BLaER1 treated with 17β-estradiol and CSF1 and Interleukin-3, amounts not matched to agents 10 nM and 100 nM (cell line): Measurements from ENCODE around the gene MYLK4.
A peak's percentile ranks its signal among the peaks of the same experiment; 100 is the strongest.

Experiments
- H3K27ac ChIP-seq, 11 experiments: shearing (Covaris generic); formaldehyde crosslinking; 2 replicates each; pipeline ENCODE4 v1.8.1; 2022
- H3K27me3 ChIP-seq, 11 experiments: shearing (Covaris generic); formaldehyde crosslinking; 2 replicates each; pipeline ENCODE4 v1.8.1; 2022
- H3K36me3 ChIP-seq, 11 experiments: shearing (Covaris generic); formaldehyde crosslinking; 2 replicates each; pipeline ENCODE4 v1.8.1; 2022
- H3K4me1 ChIP-seq, 10 experiments: shearing (Covaris generic); formaldehyde crosslinking; 2 replicates each; pipeline ENCODE4 v1.8.1; 2022
- H3K4me2 ChIP-seq, 11 experiments: shearing (Covaris generic); formaldehyde crosslinking; 2 replicates each; pipeline ENCODE4 v1.8.1; 2022
- H3K4me3 ChIP-seq, 10 experiments: shearing (Covaris generic); formaldehyde crosslinking; 2 replicates each; pipeline ENCODE4 v1.8.1; 2022
- H3K9ac ChIP-seq, 11 experiments: shearing (Covaris generic); formaldehyde crosslinking; 2 replicates each; pipeline ENCODE4 v1.8.1; 2022
- H3K9me3 ChIP-seq, 11 experiments: shearing (Covaris generic); formaldehyde crosslinking; replicated peaks in 1 of 11; 2 replicates each; pipeline ENCODE4 v1.8.1; 2022
- H4K20me1 ChIP-seq, 11 experiments: shearing (Covaris generic); formaldehyde crosslinking; 2 replicates each; pipeline ENCODE4 v1.8.1; 2022
- Cebpa-rat ChIP-seq, 11 experiments: shearing (Covaris generic); IDR thresholded peaks; 2 replicates each; pipeline ENCODE4 v1.8.1; 2022

MYLK4 gene

DNA sequence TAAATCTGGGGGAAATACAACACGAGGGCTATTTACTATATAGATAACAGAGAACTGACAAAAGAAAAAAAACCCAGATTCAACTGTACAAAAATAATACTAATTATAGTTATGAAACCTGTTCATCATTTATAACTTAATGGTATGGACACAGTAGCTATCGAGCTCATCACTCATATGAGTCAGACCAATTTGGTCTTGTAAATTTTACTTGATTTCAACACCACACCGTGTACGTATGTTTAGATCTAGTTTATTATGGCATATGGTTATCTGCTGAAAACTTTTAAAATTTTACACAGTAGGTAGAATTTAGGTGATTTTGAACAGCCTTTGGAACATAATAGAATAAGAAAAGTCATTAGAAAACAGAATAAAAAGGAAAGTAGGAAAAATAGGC is 5.5 kb downstream of the MYLK4 start:
- Histone ChIP-seq H3K4me1 (peaks cover 0 to 19% (median 11%) of the 10 kb centered on the region in 10 experiments; a peak in 13 of 20 replicates), H3K36me3 (no peaks in the 10 kb centered on the region), H4K20me1 (no peaks in the 10 kb centered on the region), H3K27me3 (no peaks in the 10 kb centered on the region), H3K9me3 (no peaks in the 10 kb centered on the region), H3K27ac (no peak overlapping the region), H3K9ac (no peak overlapping the region), H3K4me3 (no peak overlapping the region), H3K4me2 (no peak overlapping the region)
- TF ChIP-seq Cebpa-rat (IDR thresholded peaks at IDR 0.05) = no peak

DNA sequence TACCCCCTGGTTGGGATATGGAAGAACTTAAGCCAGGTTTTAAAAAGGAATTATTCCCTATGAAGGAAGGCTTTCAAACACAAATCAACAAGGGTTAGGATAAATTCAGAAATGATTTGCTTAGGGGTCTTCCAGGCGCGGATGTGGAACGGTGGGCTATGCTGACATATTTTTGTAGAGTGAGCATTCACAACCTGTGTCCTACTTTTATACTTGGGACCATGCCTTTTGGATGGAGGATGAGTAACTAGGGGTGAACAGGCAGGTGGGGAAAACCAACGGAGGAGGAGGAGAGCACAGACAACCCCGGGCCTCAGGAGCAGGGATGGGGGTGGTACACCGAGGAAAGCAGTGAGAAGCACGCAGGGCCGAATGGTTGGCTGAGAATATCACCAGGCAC is 5.9 kb downstream of the MYLK4 start:
- H3K27ac ChIP-seq = no peak overlapping the region
- no peak overlapping the region for H3K9ac ChIP-seq
- TF ChIP-seq Cebpa-rat (IDR thresholded peaks at IDR 0.05) = no peak
- H3K4me3 ChIP-seq = no peak overlapping the region
- no peaks in the 10 kb centered on the region for H3K27me3 ChIP-seq
- H3K36me3 ChIP-seq = no peaks in the 10 kb centered on the region
- H3K4me1 ChIP-seq = peaks cover 0 to 23% (median 14%) of the 10 kb centered on the region in 10 experiments; a peak in 13 of 20 replicates
- peak overlapping the region in 7 of 11 experiments; percentile 3 to 60 (median 50); a peak in 11 of 22 replicates for H3K4me2 ChIP-seq
- no peaks in the 10 kb centered on the region for H4K20me1 ChIP-seq
- H3K9me3 ChIP-seq = no peaks in the 10 kb centered on the region

DNA sequence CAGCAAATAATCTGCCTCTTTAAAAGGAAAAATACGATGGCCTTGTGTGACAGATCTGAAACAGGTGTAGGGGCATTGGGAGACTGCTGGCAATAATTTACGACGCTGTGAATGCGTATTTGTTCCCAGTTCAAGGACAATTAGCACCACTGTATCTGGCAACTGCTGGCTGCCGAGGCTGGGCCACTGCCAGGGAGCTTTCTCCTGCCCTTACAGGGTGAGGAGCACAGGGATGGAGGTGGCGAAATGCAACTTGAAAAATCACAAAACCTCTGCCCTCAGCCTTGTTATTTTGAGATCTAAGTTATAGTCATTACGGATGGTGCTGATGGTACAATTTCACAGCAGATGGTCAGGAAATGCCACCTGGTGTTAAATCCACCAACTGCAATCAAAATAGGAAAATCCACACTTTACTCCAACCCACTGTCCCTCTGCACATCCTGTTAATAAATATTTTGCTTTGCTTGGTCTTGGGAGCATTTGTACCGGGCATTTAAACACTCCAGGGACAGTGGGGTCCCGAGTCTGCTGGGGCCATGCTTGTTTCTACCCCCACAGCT is 6.4 kb downstream of the MYLK4 start:
- no peaks in the 10 kb centered on the region for H3K36me3 ChIP-seq
- H3K4me2 ChIP-seq = peak overlapping the region in 7 of 11 experiments; percentile 3 to 60 (median 50); a peak in 12 of 22 replicates
- no peak for TF ChIP-seq Cebpa-rat (IDR thresholded peaks at IDR 0.05)

DNA sequence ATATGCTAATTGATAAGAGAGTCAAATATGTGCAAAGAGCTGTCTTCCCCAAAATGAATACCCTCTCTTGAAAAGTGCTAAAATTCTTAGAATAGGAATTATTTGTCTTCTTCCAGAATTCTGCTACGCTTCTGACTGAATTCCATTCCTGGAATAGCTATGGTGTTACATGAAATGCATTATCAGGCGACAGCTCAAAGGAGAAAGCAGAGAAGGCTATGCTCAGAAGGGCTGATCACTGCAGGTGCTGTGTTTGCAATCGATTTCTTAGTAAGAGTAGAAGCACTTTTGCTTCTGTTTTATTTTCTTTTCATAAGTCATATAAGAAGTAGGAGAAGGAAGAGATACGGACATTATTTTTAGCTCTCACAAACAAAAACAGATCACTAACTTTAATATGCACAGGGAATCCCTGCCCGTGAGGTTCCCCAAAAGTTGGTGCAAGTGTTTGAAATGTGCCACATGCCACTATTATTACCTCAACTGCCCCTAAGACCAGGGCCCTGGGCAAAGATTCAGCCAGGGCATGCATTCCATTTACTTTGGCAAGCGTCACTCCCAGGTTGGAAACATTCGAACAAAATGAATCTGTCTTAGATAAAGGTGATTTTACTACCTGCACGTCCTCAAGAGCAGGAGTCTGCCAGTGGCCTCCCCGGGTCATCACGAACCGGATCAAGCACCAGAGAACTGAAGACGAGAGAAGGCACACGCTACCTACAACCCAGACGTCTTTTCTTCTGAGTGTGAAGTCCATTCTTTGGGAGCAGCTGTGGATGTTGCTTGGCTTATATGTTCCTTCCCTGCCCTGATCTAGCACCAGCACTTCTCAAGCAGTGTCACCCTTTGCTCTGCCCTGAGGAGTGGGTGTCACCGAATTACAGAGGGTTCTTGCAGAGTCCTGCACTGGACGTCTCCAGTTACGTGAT is 7.2 kb downstream of the MYLK4 start:
- Histone ChIP-seq H3K4me3 (no peak overlapping the region), H4K20me1 (no peaks in the 10 kb centered on the region), H3K4me2 (peak overlapping the region in 7 of 11 experiments; percentile 3 to 60 (median 50); a peak in 11 of 22 replicates), H3K9ac (no peak overlapping the region), H3K27me3 (no peaks in the 10 kb centered on the region), H3K4me1 (peaks cover 0 to 36% (median 23%) of the 10 kb centered on the region in 10 experiments; a peak in 14 of 20 replicates), H3K9me3 (no peaks in the 10 kb centered on the region), H3K27ac (no peak overlapping the region), H3K36me3 (no peaks in the 10 kb centered on the region)
- TF ChIP-seq Cebpa-rat (IDR thresholded peaks at IDR 0.05) = no peak

More for the DNA sequence above, 6.4 kb downstream of the MYLK4 start:
- H3K4me1 ChIP-seq = peaks cover 0 to 28% (median 17%) of the 10 kb centered on the region in 10 experiments; a peak in 13 of 20 replicates
- no peaks in the 10 kb centered on the region for H3K27me3 ChIP-seq
- no peaks in the 10 kb centered on the region for H3K9me3 ChIP-seq
- H3K27ac ChIP-seq = no peak overlapping the region
- no peaks in the 10 kb centered on the region for H4K20me1 ChIP-seq
- no peak overlapping the region for H3K9ac ChIP-seq
- H3K4me3 ChIP-seq = no peak overlapping the region

DNA sequence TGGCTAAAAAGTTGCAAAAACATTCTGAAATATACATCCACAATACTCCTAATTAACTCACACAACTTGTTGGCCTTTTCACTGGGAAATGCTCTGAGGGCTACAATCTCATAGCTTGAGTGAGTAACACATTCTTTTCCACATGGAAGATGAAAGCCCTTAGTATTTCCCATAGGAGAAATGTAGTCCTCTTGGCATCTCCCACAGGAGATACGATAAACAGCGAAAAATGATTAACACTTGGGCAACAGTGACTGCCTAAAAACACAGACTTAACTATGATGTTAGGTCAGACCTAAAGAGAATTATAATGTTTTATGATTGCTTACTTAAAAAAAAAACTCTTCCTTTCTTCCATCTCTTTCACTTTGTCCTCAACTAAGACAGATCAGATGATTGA is 9.0 kb downstream of the MYLK4 start:
- Histone ChIP-seq H3K4me3 (no peak overlapping the region), H3K4me1 (peaks cover 5 to 52% (median 40%) of the 10 kb centered on the region in 10 experiments), H3K9ac (no peak overlapping the region), H3K4me2 (no peak overlapping the region), H3K36me3 (no peaks in the 10 kb centered on the region), H4K20me1 (no peaks in the 10 kb centered on the region), H3K27ac (no peak overlapping the region), H3K9me3 (no peaks in the 10 kb centered on the region), H3K27me3 (no peaks in the 10 kb centered on the region)
- TF ChIP-seq Cebpa-rat (IDR thresholded peaks at IDR 0.05) = no peak

DNA sequence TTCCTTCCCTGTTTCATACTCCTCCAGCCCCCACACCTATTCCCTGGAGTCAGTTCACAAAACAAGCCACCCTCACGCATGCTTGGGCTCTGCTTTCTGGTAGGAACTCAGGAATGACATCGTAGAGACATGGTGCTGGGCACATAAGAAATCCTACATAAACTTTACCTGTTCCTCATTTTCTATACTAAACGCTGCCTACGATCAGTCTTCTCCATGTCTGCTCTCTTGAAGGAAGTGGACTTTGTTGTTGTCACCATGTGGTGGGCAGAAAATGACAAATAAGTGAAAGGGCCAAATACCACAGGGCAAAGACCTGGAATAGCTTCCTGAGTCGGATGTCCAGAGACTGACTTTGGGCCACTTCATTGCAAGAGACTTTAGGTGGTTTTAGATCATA is 10.1 kb downstream of the MYLK4 start:
- H3K4me3 ChIP-seq = no peak overlapping the region
- peaks cover 8 to 64% (median 49%) of the 10 kb centered on the region in 10 experiments for H3K4me1 ChIP-seq
- TF ChIP-seq Cebpa-rat (IDR thresholded peaks at IDR 0.05) = no peak
- no peaks in the 10 kb centered on the region for H4K20me1 ChIP-seq
- H3K27ac ChIP-seq = no peak overlapping the region
- peak overlapping the region in 3 of 11 experiments; percentile 0 to 2 (median 1); a peak in 1 of 22 replicates for H3K4me2 ChIP-seq
- no peaks in the 10 kb centered on the region for H3K9me3 ChIP-seq
- no peak overlapping the region for H3K9ac ChIP-seq
- no peaks in the 10 kb centered on the region for H3K36me3 ChIP-seq
- no peaks in the 10 kb centered on the region for H3K27me3 ChIP-seq

DNA sequence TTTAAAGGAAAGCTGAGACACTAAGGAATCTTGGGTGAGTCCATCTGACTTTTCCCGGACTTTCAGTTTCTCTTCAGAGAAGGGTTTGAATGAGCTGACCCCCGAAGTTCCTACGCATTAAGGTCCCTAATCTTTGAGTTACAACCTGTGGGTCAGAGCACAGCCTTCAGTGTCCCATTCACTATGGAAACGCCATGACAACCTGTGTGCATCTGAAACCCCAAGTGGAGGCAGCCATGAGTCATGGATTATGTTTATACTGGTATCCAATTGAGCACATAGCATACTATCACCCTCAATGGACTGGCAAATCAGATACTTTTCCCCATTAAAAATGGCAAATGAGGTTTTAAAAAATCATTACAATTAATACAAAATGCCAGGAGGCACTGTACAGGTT is 11.4 kb downstream of the MYLK4 start:
- peaks cover 20 to 70% (median 54%) of the 10 kb centered on the region in 10 experiments for H3K4me1 ChIP-seq
- no peaks in the 10 kb centered on the region for H3K9me3 ChIP-seq
- peak overlapping the region in 1 of 11 experiments; percentile 4; a peak in 2 of 22 replicates for H3K27ac ChIP-seq
- H4K20me1 ChIP-seq = no peaks in the 10 kb centered on the region
- no peak for TF ChIP-seq Cebpa-rat (IDR thresholded peaks at IDR 0.05)
- H3K4me2 ChIP-seq = peak overlapping the region in 4 of 11 experiments; percentile 26 to 66 (median 28); a peak in 7 of 22 replicates
- H3K27me3 ChIP-seq = no peaks in the 10 kb centered on the region
- H3K9ac ChIP-seq = no peak overlapping the region
- H3K4me3 ChIP-seq = no peak overlapping the region
- no peaks in the 10 kb centered on the region for H3K36me3 ChIP-seq

DNA sequence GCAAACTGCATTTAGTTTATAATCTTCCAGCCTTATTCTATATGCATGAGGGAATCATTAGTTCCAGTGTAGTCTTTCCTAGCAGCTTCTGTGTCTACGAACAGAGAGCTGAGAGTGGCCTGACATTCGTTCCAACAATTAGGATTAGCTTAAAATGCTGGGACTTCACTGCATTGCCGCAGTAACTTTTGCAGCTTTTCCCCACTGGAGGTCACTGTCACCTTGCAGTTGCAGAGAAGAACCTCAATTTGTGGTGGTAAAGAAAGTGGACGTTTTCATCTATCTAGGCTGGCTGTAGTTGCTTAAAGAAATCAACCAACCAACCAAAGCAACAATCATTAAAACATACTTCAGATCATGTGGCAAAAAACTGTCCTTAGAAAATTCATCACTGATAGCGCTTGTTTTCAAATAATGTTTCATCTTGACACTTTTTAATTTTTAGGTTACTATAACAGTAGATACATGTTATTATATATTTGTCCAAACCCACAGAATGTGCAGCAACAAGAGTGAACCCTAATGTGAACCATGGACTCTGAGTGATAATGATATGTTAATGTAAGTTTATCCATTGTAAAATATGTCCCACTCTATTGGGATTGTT is 12.2 kb downstream of the MYLK4 start:
- H3K4me3 ChIP-seq = no peak overlapping the region; a peak in 1 of 20 replicates
- peaks cover 0 to 7% (median 0%) of the 10 kb centered on the region in 11 experiments; a peak in 3 of 22 replicates for H3K9me3 ChIP-seq
- no peak for TF ChIP-seq Cebpa-rat (IDR thresholded peaks at IDR 0.05)

More for the DNA sequence above, 12.2 kb downstream of the MYLK4 start:
- Histone ChIP-seq H3K27ac (peak overlapping the region in 7 of 11 experiments; percentile 7 to 44 (median 17); a peak in 4 of 22 replicates), H3K4me2 (peak overlapping the region; percentile 46 to 76 (median 63); a peak in 21 of 22 replicates), H3K9ac (peak overlapping the region in 5 of 11 experiments; percentile 11 to 55 (median 32); a peak in 4 of 22 replicates), H3K36me3 (no peaks in the 10 kb centered on the region), H4K20me1 (no peaks in the 10 kb centered on the region), H3K27me3 (no peaks in the 10 kb centered on the region), H3K4me1 (peaks cover 28 to 69% (median 55%) of the 10 kb centered on the region in 10 experiments)
